CD14-positive monocyte (primary cell): ENCODE data around the gene PDE9A. TPM values are rescaled to one million over a fixed set of nuclear protein-coding genes. Genes with fewer than 3 reads are reported as not detected.

ENCODE experiments used
- DNase-seq, 3 donors: peaks; one replicate each; pipeline ENCODE4 v3.0.0-alpha.2; 2011 to 2022
- H2AFZ ChIP-seq: 2 replicates; pipeline ENCODE4 v1.6.0; 2012; ENCODE audit warnings: mild to moderate bottlenecking, low read depth, low read length, inconsistent platforms; ENCODE audit not compliant: insufficient read depth, poor library complexity, severe bottlenecking
- H3K27ac ChIP-seq, 2 donors: 1 replicate in 1 of 2; 2 replicates in 1 of 2; pipeline ENCODE4 v1.5.1; 2012 to 2013; ENCODE audit warnings: low read length in 2 of 2, control low read depth in 1 of 2, inconsistent platforms in 1 of 2, low read depth in 1 of 2, mild to moderate bottlenecking in 1 of 2
- H3K27me3 ChIP-seq, 2 donors: one replicate each; pipeline versions ENCODE4 v1.6.0 to v1.6.1; 2011 to 2013; ENCODE audit warnings: low read length in 2 of 2; ENCODE audit not compliant: control insufficient read depth in 2 of 2, insufficient read depth in 2 of 2
- H3K36me3 ChIP-seq, 2 donors: replicated peaks in 1 of 2; 1 replicate in 1 of 2; 2 replicates in 1 of 2; pipeline versions ENCODE4 v1.5.1 to v1.6.1; 2012 to 2013; ENCODE audit warnings: low read length in 2 of 2, control low read depth in 1 of 2, inconsistent platforms in 1 of 2, mild to moderate bottlenecking in 1 of 2; ENCODE audit not compliant: insufficient read depth in 2 of 2, control insufficient read depth in 1 of 2
- H3K4me1 ChIP-seq, 2 donors: 1 replicate in 1 of 2; 2 replicates in 1 of 2; pipeline versions ENCODE4 v1.5.1 to v1.6.1; 2012 to 2013; ENCODE audit warnings: low read length in 2 of 2, control low read depth in 1 of 2, inconsistent platforms in 1 of 2, mild to moderate bottlenecking in 1 of 2, moderate library complexity in 1 of 2; ENCODE audit not compliant: insufficient read depth in 2 of 2, control insufficient read depth in 1 of 2
- H3K4me2 ChIP-seq: replicated peaks from 2 replicates; pipeline ENCODE3; 2012; ENCODE audit warnings: low read length, moderate library complexity, mild to moderate bottlenecking; ENCODE audit not compliant: poor library complexity, severe bottlenecking; ENCODE audit errors: extremely low read depth
- H3K4me3 ChIP-seq, 3 experiments: fragments of 200-600 bp in 1 of 3; sonication (generic) in 1 of 3; replicated peaks in 1 of 3; 1 replicate in 2 of 3; 2 replicates in 1 of 3; pipeline ENCODE4 v1.5.1; 2011 to 2013; ENCODE audit warnings: low read length in 3 of 3, mild to moderate bottlenecking in 3 of 3, control low read depth in 2 of 3, low read depth in 2 of 3, inconsistent platforms in 1 of 3, moderate library complexity in 1 of 3
- H3K79me2 ChIP-seq: 2 replicates; pipeline ENCODE4 v1.6.0; 2012; ENCODE audit warnings: mild to moderate bottlenecking, control low read depth, inconsistent platforms, low read length, moderate library complexity; ENCODE audit not compliant: insufficient read depth
- H3K9ac ChIP-seq: 2 replicates; pipeline ENCODE4 v1.6.0; 2017; ENCODE audit warnings: low read length, mild to moderate bottlenecking; ENCODE audit not compliant: insufficient read depth, poor library complexity, severe bottlenecking
- H3K9me3 ChIP-seq, 2 donors: replicated peaks in 1 of 2; 1 replicate in 1 of 2; 2 replicates in 1 of 2; pipeline versions ENCODE4 v1.5.1 to v1.6.1; 2012 to 2013; ENCODE audit warnings: low read length in 2 of 2, control low read depth in 1 of 2; ENCODE audit not compliant: control insufficient read depth in 1 of 2, insufficient read depth in 1 of 2
- H4K20me1 ChIP-seq: 2 replicates; pipeline ENCODE4 v1.6.0; 2012; ENCODE audit warnings: mild to moderate bottlenecking, low read length, control low read depth, moderate library complexity; ENCODE audit not compliant: insufficient read depth
- H3K27ac Mint-ChIP-seq, 7 donors: one replicate each; pipeline ENCODE4 v1.8.0; 2020; ENCODE audit warnings: mild to moderate bottlenecking in 7 of 7, mixed read lengths in 7 of 7, moderate library complexity in 6 of 7, inconsistent platforms in 2 of 7
- H3K27me3 Mint-ChIP-seq, 3 donors: one replicate each; pipeline ENCODE4 v1.8.0; 2021 to 2022; ENCODE audit warnings: low read depth in 3 of 3, mild to moderate bottlenecking in 3 of 3, mixed read lengths in 3 of 3, moderate library complexity in 3 of 3, inconsistent platforms in 1 of 3
- H3K36me3 Mint-ChIP-seq, 2 donors: one replicate each; pipeline ENCODE4 v1.8.0; 2020; ENCODE audit warnings: mixed read lengths in 2 of 2, inconsistent platforms in 1 of 2, mild to moderate bottlenecking in 1 of 2
- H3K4me1 Mint-ChIP-seq: one replicate; pipeline ENCODE4 v1.8.0; 2020; ENCODE audit warnings: mild to moderate bottlenecking, mixed read lengths
- H3K4me3 Mint-ChIP-seq, 2 donors: one replicate each; pipeline ENCODE4 v1.8.0; 2020; ENCODE audit warnings: mild to moderate bottlenecking in 2 of 2, mixed read lengths in 2 of 2, moderate library complexity in 1 of 2
- H3K9me3 Mint-ChIP-seq, 7 donors: one replicate each; pipeline ENCODE4 v1.8.0; 2020 to 2022; ENCODE audit warnings: mixed read lengths in 7 of 7, mild to moderate bottlenecking in 6 of 7, moderate library complexity in 6 of 7, inconsistent platforms in 2 of 7
- CTCF ChIP-seq: fragments of 200-600 bp; IDR thresholded peaks from one replicate; pipeline ENCODE4 v1.8.0; 2022; ENCODE audit warnings: antibody characterized with exemption, mild to moderate bottlenecking
- WGBS: methylation state at CpG from one replicate; pipeline ENCODE4 v1.1.5; 2013; ENCODE audit warnings: missing lambda C conversion rate; ENCODE audit not compliant: insufficient coverage; 5-methylcytosine and 5-hydroxymethylcytosine counted together
- intact Hi-C, 2 donors: fragments of 100-400 bp; cut with micrococcal nuclease; formaldehyde crosslinking; loops; one replicate each; pipeline versions ENCODE4 v1.15.0 to v1.15.1; 2023
- polyA plus RNA-seq, 3 donors: library from polyadenylated mRNA; depleted of rRNA in 1 of 3; unstranded in 2 of 3; stranded (reverse) in 1 of 3; fragments of 300-500 nt in 2 of 3; fragments of >200 nt in 1 of 3; fragmentation: Illumina TruSeq in 2 of 3; gene quantifications; 1 replicate in 2 of 3; 2 replicates in 1 of 3; pipeline ENCODE4 v1.2.3, GENCODE V29; 2012 to 2021

Gene PDE9A
- polyA plus RNA-seq, 3 donors: 0.05 to 0.52 TPM; not detected in 1

GRCh38 chr21:42688841-42689371 lies 35.5 kb downstream of the PDE9A start:
- no peak overlapping the region for H3K4me3 Mint-ChIP-seq
- intact Hi-C loops: no loop called here

GRCh38 chr21:42690586-42690985 lies 37.2 kb downstream of the PDE9A start:
- Mint-ChIP-seq H3K4me3 (no peak overlapping the region), H3K36me3 (no peaks in the 10 kb centered on the region), H3K9me3 (peaks cover 0 to 1% (median 0%) of the 10 kb centered on the region in 7 donors), H3K27me3 (peaks cover 1 to 5% (median 5%) of the 10 kb centered on the region in 3 donors), H3K4me1 (no peaks in the 10 kb centered on the region), H3K27ac (no peak overlapping the region)
- H3K9ac ChIP-seq: no peak overlapping the region
- no peaks in the 10 kb centered on the region for H3K79me2 ChIP-seq
- H2AFZ ChIP-seq: no peak overlapping the region
- H3K27ac ChIP-seq: no peak overlapping the region
- no peak overlapping the region for H3K4me2 ChIP-seq
- H3K27me3 ChIP-seq: no peaks in the 10 kb centered on the region
- no peak overlapping the region for H3K4me3 ChIP-seq
- no peak for DNase-seq
- H4K20me1 ChIP-seq: no peaks in the 10 kb centered on the region
- WGBS: 98% methylated on average over 6 of the region's 6 CpGs
- no peaks in the 10 kb centered on the region for H3K9me3 ChIP-seq
- no peaks in the 10 kb centered on the region for H3K4me1 ChIP-seq
- H3K36me3 ChIP-seq: no peaks in the 10 kb centered on the region
- intact Hi-C loops: no loop called here
- no peak for TF ChIP-seq CTCF

More at GRCh38 chr21:42688841-42689371, 35.5 kb downstream of the PDE9A start:
- Histone ChIP-seq H3K36me3 (no peaks in the 10 kb centered on the region), H3K9ac (no peak overlapping the region), H3K4me3 (no peak overlapping the region), H3K9me3 (no peaks in the 10 kb centered on the region), H3K79me2 (no peaks in the 10 kb centered on the region), H3K4me1 (peaks cover 6 to 9% of the 10 kb centered on the region in 2 donors), H3K27ac (no peak overlapping the region), H3K4me2 (no peak overlapping the region), H2AFZ (no peak overlapping the region), H3K27me3 (peaks cover 0 to 4% of the 10 kb centered on the region in 2 donors), H4K20me1 (no peaks in the 10 kb centered on the region)
- H3K36me3 Mint-ChIP-seq: no peaks in the 10 kb centered on the region
- H3K9me3 Mint-ChIP-seq: peaks cover 0 to 2% (median 0%) of the 10 kb centered on the region in 7 donors
- peaks cover 10 to 18% (median 15%) of the 10 kb centered on the region in 3 donors for H3K27me3 Mint-ChIP-seq
- DNase-seq: no peak
- peaks cover 12% of the 10 kb centered on the region for H3K4me1 Mint-ChIP-seq
- H3K27ac Mint-ChIP-seq: peak overlapping the region in 1 of 7 donors; percentile 54
- 94% methylated on average over 21 of the region's 21 CpGs for WGBS
- no peak for TF ChIP-seq CTCF
